Measurements from ENCODE around the gene METTL23.
"Not testable (repeated sequence)": the region's sequence is repeated elsewhere in the genome, so short reads cannot be mapped to it uniquely, and the experiment has no call there.

The METTL23 gene

DNA sequence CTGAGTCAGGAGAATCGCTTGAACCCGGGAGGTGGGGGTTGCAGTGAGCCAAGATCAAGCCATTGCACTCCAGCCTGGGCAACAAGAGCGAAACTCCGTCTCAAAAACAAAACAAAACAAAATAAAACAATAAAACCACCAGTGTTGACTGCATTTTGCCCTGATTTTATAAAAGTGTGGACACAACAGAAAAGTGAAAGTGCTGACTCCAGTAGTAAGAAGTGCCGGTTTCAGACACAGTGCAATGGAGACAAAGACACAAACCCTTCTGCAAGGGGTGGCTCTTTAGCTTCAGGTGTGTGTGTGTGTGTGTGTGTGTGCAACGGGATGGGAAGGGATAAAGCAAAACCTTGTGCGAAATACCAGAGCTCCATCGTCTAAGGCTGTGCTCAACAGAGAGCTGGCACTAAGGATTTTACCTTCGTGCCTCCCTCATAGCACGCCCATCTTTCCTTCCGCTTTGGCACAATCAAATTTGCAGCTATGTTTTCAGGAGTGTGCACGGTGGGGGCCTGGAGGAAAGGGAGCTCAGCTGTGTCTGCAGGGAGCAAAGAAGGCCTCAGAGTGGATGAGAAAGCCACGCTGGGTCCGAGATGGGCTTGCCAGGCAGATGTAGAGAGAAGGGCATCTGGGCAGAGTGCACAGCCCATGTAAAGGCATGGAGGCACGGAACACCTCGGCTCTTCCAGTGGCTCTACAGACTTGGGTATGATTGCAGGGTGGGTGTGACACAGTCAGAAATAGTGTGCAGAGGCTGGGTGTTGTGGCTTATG is 31.4 kb upstream of the METTL23 start:
- no peak for DNase-seq (ENCODE audit: low read depth in 3 of 3)

DNA sequence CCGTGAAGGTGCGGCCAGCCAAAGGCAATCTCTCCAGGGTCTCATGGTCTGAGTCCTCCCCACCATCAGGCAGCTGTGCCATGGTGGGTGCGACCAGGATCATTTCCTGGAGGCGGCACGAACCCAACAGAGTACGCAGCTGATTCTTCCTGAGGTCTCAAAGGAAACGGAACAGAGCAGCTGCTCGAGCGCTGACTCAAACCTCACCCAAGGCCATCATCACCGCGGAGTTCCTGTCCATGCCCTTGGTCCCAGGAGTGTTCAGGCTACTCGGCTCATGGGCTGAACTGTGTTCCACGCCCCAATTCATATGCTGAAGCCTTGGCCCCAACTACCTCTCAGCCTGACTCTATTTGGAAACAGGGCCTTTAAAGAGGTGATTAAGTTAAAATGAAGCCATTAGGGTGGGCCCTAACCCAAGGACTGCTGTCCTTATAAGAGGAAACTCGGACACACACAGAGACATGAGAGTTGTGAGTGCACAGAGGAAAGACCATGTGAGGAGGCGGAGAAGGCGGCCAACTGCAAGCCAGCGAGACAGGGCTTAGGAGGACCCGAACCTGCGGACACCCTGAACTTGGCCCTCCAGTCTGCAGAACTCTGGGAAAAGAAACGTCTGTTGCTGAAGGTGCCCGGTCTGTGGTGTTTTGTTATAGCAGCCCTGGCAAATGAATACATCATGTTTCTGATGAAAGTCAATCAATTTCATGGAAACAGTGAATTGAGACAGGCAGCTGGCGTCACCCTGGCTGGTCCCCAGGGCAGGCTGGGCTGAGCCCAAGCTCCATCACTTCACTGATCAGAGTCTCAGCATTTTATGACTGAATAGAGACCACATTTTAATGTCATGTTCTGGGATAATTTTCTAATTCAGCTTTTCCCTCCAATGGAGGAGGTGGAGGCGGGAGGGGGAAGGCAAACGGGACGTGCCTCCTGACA is 29.6 kb upstream of the METTL23 start:
- no peak for DNase-seq (ENCODE audit: low read depth in 3 of 3)

DNA sequence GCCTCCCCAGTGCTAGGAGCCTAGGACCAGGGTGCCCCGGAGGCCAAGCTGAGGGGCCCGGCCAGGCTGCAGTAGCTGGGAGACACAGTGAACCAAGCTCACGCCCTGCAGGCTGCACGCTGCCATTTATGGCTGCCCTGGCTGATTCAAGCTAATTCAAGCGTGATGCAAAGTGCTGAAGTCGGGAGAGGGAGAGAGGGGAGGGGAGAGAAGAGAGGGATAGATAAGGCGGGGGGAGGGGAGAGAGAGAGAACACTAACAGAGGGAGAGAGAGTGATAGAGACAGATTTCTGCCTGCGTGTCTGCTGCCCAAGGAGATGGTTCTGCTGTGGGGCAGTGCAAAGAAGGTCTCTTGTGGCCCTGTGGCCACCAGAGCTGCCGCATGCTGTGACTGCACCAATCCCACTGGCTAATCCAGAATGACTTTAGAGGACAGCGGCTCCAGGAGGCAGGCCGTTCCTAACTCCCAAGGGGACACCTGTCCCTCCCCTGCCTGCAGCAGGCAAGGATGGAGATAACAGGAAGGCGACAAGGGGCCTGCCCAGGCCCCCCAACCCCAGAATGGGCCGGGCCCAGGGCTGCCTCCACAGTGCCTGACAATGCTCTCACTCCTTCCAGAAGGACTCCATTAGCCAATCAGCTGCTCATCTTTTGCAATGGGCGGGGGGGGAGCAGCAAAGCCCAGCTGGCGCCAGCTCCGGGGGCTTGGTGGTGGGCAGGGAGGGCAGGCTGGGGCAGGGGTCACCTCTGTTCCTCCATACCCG is 28.8 kb upstream of the METTL23 start:
- DNase-seq (ENCODE audit: low read depth in 3 of 3), result no peak

DNA sequence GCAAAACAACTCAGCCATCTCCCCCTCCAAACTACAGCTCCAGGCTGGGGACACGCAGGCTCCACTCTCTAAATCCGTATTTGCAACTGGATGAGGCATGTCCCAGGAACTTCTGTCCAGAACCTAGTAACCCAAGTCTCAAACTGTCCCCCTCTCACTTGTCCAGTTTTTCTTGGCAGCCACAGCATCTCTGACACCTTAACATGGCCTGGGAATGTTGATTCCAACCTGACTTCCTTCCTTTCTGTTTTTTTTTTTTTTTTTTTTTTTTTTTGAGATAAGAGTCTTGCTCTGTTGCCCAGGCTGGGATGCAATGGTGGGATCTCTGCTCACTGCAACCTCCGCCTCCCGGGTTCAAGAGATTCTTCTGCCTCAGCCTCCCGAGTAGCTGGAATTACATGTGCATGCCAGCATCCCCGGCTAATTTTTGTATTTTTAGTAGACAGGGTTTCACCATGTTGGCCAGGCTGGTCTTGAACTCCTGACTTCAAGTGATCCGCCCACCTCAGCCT is 28.1 kb upstream of the METTL23 start:
- not testable (repeated sequence) for DNase-seq (ENCODE audit: low read depth in 3 of 3)

DNA sequence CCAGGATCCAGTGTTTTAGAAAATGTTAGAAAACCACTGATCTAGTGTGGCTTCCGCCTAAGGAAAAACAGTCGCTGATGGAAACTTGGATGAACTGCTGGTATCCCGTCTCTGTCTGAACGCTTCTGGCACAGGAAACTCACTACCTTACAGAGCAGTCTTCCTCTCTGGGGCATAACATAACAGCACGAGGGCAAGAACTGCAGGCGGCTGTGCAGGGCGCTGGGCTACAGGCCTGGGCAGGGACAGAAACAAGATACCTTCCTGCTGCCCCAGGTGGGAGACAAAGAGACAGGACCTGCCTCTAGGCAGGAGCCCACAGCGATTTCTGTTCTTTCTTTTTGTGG is 26.4 kb upstream of the METTL23 start:
- DNase-seq (ENCODE audit: low read depth in 3 of 3), result no peak

DNA sequence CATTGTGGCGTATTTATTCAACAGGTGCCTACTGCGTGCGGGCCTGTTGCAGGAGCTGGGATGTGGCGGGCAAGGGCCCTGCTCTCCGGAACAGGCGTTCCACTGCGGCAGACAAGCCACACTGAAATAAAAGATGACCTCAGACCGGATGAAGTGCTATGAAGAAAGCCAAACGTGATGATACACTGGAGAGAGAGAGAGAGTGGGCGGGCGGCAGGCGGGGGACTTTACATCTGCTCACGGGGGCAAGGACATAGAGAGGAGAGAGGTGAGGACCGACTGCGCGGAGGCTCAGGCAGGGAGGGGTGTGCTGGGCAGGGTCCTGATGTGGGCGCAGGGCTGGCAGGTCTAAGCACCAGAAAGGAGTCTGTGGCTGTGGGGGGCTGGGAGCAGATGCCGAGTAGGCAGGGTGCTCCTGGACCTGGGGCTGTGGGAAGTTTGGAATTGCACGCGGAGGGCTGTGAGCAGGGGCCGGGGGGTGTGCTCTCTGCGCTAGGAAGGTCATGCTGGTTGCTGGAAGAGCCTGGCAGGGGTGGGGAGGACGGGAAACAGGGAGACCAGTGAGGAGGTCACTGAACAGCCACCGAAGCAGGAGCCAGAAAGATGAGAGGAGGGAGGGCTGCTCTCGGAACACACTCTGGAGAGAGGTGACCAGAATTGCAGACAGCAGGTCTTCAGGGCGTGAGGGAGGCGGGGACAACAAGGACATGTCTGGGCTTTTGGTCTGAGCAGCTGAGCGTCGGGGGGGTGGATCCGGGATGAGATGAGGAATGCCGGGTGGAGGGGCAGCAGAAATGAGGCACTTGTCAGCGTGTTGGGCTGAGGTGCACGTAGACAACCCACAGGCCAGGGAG is 25.8 kb upstream of the METTL23 start:
- no peak for DNase-seq (ENCODE audit: low read depth in 3 of 3)

DNA sequence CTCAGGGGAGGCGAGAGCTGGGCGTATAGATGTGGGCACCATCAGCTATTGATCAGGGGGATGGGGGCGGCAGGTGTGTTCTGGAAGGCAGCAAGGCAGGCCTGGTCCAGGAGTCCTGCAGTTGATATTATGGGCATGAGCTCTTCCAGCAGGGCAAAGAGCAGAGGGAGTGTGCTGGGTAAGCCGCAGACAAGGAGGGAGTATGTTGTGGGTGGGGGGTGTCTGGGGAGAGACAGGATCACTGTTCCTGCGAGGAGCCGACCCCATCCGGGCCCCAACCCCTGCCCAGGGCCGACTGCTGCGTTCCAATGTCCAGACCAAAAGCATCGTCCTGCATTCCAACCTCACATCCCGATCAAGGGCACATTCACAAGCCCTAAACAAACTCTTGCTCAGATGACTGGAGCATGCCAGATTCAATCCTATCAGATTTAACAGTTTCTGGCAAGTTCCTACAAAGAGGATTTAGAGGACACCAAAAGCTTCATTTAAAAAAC is 25.1 kb upstream of the METTL23 start:
- no peak for DNase-seq (ENCODE audit: low read depth in 3 of 3)

DNA sequence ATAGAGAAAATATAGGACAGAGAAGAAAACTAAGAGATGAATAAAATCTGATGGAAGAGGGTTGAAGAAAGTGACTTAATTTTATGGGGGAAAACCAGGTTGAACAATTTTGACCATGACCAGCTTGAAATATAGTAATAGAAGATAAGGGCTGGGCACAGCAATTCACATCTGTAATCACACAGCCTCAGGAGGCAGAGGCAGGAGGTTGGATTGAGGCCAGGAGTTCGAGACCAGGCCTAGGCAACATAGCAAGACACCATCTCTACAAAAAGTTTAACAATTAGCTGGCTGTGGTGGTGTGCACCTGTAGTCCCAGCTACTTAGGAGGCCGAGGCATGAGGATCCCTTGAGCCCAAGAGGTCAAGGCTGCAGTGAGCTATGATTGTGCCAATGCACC is 24.6 kb upstream of the METTL23 start:
- DNase-seq (ENCODE audit: low read depth in 3 of 3), result no peak

DNA sequence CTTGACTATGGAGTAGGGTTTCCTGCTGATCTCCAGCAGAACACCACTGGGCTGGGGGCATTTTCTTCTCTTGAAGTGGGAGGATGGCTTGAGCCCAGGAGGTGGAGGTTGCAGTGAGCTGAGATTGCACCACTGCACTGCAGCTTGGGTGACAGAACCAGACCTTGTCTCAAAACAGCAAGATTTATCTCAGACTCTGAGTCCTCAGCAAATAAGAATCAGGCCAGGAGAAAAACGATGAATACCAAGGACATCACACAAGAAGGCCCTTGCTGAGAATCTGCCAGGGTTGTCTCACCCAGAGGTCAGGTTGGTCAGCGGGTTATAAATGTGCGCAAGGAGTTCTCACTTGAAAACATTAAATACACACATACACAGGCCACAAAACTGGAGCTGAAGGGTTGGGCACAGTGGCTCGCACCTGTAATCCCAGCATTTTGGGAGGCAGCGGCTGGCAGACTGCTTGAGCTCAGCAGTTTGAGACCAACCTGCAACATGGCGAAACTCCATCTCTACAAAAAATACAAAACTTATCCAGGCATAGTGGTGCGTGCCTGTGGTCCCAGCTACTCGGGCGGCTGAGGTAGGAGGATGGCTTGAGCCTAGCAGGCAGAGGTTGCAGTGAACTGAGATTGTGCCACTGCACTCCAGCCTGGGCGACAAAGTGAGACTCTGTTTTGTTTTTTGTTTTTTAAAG is 23.6 kb upstream of the METTL23 start:
- DNase-seq (ENCODE audit: low read depth in 3 of 3), result no peak

DNA sequence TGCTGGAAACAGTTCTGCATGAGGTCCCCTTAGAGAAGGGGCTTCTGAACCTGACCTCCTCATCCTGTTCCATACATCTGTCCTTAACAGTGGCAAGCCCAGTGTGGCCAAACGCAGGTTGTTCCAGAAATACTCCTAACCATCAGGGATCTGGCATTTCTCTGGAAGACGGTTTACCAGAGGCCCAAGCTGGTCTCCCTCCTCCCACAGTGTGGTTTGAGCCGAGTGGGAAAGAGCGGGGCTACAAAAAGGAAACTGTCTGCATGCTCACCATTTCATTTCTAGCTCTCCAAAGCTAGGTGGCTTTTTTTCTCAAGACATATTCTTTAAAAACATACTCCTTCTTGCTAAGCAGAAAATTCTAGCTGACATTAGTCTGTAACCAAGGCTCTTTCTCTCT is 21.8 kb upstream of the METTL23 start:
- no peak for DNase-seq (ENCODE audit: low read depth in 3 of 3)

DNA sequence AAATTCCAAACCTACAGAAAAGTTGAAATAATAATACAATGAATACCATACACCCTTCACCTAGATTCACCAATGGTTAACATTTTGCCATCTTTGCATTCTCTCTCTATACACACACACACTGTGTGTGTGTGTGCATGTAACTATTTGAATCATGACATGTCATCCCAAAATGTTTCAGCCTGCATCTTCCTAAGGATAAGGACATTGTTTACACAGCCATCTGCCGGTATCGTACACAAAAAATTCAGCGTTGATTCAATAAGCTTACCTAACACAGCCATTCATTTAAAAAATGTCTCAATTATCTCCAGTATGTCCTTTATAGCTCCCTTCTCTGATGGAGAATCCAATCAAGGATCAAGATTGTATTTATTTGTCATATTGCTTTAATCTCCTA is 19.8 kb upstream of the METTL23 start:
- DNase-seq (ENCODE audit: low read depth in 3 of 3), result no peak

DNA sequence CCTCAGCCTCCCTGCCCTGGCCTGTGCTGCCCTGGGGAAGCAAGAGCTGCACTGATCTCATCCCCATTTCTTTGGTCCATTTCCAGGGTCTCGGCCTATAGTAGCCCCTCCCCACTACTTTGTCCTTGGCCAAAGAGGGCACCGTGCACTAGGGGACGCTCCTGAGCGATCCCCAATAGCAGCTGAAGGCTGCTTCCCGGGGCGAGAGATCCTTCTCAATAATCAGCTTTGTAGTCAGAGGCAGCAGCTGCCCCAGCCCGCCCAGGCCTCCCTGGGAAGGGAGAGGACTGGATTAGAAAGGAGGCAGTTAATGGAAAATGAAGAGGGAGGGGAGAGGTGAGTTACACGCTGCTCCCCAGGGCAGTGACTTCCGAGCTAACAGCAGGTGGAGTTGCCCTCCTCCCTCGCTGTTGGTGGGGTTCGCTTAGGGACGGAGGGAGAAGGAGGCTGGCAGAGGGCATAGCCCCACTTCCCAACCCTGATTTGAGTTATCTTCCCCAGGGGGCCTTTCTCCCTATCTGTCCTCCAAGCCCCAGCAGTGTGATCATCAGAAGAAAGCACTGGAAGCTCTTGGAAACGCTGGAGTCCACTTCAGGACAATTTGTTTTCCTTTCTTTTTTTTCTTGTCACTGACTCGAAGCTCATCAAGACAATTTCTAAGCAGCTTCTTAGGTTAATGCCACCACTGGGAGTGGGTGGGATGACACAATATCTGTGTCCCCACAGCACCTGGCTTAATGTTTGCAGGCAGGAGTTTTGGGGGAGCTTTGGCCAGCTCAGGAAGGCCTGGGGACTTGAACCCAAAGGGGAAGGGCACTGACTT is 18.4 kb upstream of the METTL23 start:
- DNase-seq (ENCODE audit: low read depth in 3 of 3), result no peak

DNA sequence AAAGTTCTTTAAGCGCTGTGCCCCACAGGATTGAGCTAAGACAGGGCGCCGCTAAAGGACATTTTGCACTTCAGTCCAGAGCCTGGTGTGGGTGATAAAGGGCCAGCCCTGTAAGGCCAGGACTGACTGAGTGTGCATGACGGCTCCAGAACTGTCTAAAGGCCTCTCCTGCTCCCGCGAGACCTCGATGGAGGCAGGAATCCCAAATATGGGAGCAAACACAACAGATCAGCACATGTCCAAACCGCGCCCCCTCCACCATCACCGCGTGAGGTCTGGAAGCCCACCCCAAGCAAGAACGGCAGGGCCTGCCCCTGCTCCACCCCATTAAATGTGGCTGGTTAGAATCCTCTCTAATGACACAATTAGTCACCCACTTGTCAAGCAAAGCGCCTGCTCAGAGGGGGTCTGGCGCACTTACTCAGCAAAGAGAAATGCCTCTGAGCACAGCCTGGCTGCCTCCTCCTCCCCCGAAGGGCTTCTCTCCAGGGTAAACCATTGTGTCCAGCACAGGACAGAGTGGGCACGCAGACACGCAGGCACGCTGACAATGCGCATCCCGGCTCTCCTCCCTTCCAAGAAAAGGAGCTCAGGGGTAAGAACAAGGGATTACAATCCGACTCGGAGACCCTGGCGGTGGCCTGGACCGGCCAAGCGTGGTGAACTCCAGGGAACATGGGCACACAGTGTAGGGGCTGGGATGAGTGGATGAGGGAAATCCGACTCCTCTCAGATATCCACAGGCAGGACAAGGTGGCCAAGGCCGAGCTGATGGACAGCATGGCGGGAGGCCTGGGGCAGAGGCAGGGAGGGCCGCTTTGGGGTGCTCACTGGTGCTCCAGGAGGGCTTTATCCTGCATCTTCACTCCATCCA is 17.3 kb upstream of the METTL23 start:
- no peak for DNase-seq (ENCODE audit: low read depth in 3 of 3)

DNA sequence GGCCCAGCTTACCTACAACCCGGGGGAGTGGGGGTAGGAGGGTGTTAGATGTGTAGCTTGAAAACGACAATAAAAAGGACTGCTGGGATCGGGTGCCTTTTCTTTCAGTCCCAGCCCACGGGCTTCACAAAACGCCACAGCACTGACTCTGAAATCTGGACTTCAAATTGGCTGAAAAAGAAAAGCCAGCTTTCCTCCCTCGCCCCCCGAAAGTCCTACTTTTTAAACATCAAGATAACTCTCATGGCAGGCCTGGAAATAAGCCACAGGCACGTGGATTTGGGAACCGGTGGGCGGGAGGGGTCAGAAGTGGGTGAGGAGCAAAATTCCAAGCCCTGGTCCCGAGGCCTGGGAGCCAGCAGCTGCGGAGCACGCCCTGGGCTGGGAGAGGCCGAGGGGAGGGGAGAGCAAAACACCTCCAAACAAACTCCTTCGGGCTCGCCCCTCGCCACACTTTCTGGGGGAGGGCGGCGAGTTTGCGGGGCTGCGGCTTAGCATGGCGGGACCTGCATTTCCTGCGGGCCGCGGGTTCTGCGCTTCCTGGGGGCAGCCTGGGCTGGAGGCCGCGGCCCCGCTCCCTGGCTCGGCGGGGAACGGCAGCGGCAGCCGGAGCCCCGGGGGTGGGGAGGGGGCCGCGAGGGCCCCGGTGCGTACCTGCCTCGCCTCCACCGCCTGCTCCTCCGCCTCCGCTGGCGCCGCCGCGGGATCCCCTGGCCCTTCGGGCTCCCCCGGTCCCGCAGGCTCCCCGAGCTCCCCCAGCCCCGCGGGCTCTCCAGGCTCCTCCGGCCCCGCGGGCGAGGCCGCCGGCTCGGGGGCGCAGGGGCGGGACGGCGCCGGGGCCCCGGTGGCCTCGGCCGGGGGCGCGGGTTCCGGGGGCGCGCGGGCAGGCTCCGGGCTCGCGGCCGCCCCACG is 16.4 kb upstream of the METTL23 start:
- DNase-seq (ENCODE audit: low read depth in 3 of 3), result not testable (repeated sequence)

DNA sequence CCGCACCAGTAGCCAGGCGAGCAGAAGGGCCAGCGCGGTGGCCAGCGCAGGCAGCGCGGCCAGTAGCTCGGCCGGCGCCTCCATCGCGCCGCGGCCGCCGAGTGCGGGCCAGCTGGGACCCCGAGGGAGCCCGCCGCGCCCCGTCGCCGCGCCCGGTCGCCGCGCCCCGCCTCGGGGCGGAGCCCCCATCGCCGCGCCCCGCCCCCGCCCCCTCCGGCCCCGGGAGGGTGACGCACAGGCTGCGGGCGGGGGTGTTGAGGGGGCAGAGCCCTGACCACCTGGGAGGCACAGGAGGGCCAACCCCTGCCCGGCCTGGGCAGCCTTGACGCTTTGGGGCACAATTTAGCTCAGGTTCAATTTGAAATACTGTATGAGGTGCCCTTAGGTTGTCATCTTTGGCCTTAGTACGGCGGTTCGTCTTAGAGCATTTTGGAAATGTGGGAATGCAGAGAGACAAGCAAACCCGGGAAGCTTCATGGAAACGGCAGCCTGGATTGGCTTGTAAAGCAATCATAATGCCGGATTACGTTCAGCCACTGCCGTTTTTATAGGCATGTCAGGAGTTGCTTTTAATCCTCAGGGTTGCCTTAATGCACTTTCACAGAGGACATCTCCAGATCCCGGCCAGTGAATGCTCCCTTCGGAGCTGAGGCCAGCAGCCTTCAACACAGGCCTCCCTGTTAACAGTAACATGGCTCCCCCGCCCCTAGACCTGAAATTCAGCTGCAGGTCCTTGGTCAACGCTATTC is 15.6 kb upstream of the METTL23 start, which contains the start of gene MXRA7:
MXRA7 (minus strand) TSS at position 103 of the 749 bp plus-strand sequence; CDS start at position 84, 19 bp downstream.
- peak in 1 of 3 experiments; percentile 41 for DNase-seq (ENCODE audit: low read depth in 3 of 3)

DNA sequence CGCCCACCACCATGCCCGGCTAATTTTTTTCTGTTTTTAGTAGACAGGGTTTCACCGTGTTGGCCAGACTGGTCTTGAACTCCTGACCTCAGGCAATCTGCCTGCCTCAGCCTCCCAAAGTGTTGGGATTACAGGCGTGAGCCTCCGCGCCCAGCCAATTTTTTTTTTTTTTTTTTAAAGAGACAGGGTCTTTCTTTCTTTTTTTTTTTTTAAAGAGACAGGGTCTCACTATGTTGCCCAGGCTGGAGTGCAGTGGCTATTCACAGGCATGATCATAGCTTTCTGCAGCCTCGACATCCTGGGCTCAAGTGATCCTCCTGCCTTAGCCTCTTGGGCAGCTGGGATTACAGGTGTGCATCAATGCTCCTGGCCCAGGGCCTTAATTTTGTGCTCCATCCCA is 14.3 kb upstream of the METTL23 start:
- DNase-seq (ENCODE audit: low read depth in 3 of 3), result not testable (repeated sequence)
